ENCODE measurements around the gene LRP5. TPM values are rescaled to one million over a fixed set of nuclear protein-coding genes. Genes with fewer than 3 reads are reported as not detected.

Gene LRP5
- total and polyA plus RNA-seq, 5 donors from 2014 or later = 0.22 to 1.3 (median 0.79) TPM; not detected in 1

DNA sequence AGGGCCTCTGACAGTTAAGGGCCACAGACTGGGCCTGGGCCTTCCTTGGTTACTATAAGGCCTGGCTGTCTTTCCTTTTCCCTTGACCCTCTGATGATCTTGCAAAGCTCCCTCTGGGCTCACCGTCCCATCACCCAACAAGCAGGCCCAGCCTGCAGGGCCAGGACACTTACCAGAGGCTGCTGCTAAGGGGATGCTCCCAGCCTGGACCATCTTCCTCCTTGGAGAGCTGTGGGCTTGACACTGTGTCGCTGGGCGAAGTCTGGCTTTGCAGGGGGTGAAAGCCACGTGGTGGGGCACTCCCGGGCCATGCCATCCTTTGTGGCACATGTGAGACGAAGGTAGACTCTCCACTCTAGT, 44.5 kb upstream of the LRP5 start:
- no peak for DNase-seq
- Histone ChIP-seq H3K27me3 (ENCODE audit: control insufficient read depth, insufficient read depth, low read length) (no peaks in the 10 kb centered on the region), H3K4me3 (ENCODE audit: low read depth, low read length) (no peak overlapping the region), H3K4me1 (ENCODE audit: control insufficient read depth, insufficient read depth, low read length, poor library complexity, severe bottlenecking) (peaks cover 25% of the 10 kb centered on the region), H3K36me3 (ENCODE audit: control insufficient read depth, insufficient read depth, low read length) (peaks cover 44% of the 10 kb centered on the region), H3K9me3 (ENCODE audit: control insufficient read depth in 2 of 2, low read length in 2 of 2) (no peaks in the 10 kb centered on the region), H3K27ac (ENCODE audit: insufficient read depth, low read length, poor library complexity, severe bottlenecking) (no peak overlapping the region)
- Mint-ChIP-seq H3K36me3 (peaks cover 23% of the 10 kb centered on the region), H3K27me3 (no peaks in the 10 kb centered on the region), H3K27ac (no peak overlapping the region), H3K9me3 (no peaks in the 10 kb centered on the region), H3K4me3 (no peak overlapping the region), H3K4me1 (peaks cover 3 to 42% (median 26%) of the 10 kb centered on the region in 4 donors)
- ATAC-seq (ENCODE audit: low read depth in 2 of 2) = no peak

DNA sequence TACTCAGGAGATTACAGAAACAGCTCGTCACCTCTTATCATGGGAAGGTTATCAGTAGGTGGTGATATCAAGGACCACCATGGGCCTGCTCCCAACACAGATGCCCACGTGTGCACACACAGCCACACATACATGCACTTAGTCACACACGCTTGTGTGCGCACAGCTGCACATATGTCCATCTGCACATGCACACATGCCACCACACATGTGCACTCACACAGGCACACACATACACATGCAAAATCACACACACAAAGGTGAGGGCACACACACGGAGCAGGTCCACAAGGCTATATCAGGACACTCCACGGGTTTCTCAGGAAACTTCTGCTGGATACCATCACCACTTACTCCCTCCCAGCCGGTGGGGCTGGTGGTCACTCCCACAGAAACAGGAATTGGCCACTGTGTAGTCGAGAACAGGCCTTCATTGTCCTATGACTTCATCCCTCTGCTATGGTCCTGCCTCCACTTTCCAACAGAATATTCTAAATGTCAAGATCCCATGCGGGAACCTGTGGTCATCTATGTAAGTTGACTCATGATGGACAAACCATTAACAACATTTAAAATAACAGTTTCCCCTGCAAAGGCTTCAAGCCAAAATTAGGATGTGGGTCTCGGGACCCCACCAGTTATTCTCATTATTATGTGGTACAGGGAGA, 42.8 kb upstream of the LRP5 start:
- no peaks in the 10 kb centered on the region for H3K9me3 ChIP-seq (ENCODE audit: control insufficient read depth in 2 of 2, low read length in 2 of 2)
- H3K4me3 ChIP-seq (ENCODE audit: low read depth, low read length) = no peak overlapping the region
- H3K27ac ChIP-seq (ENCODE audit: insufficient read depth, low read length, poor library complexity, severe bottlenecking) = no peak overlapping the region
- H3K9me3 Mint-ChIP-seq = no peaks in the 10 kb centered on the region
- DNase-seq = no peak
- peak overlapping the region in 1 of 3 donors; percentile 14 for H3K27ac Mint-ChIP-seq
- peaks cover 3 to 49% (median 28%) of the 10 kb centered on the region in 4 donors for H3K4me1 Mint-ChIP-seq
- H3K27me3 ChIP-seq (ENCODE audit: control insufficient read depth, insufficient read depth, low read length) = no peaks in the 10 kb centered on the region
- H3K36me3 Mint-ChIP-seq = peaks cover 10% of the 10 kb centered on the region
- no peaks in the 10 kb centered on the region for H3K27me3 Mint-ChIP-seq
- H3K4me3 Mint-ChIP-seq = peak overlapping the region in 3 of 4 donors; percentile 64 to 92 (median 92)
- H3K36me3 ChIP-seq (ENCODE audit: control insufficient read depth, insufficient read depth, low read length) = peaks cover 32% of the 10 kb centered on the region
- peaks cover 28% of the 10 kb centered on the region for H3K4me1 ChIP-seq (ENCODE audit: control insufficient read depth, insufficient read depth, low read length, poor library complexity, severe bottlenecking)
- no peak for ATAC-seq (ENCODE audit: low read depth in 2 of 2)

DNA sequence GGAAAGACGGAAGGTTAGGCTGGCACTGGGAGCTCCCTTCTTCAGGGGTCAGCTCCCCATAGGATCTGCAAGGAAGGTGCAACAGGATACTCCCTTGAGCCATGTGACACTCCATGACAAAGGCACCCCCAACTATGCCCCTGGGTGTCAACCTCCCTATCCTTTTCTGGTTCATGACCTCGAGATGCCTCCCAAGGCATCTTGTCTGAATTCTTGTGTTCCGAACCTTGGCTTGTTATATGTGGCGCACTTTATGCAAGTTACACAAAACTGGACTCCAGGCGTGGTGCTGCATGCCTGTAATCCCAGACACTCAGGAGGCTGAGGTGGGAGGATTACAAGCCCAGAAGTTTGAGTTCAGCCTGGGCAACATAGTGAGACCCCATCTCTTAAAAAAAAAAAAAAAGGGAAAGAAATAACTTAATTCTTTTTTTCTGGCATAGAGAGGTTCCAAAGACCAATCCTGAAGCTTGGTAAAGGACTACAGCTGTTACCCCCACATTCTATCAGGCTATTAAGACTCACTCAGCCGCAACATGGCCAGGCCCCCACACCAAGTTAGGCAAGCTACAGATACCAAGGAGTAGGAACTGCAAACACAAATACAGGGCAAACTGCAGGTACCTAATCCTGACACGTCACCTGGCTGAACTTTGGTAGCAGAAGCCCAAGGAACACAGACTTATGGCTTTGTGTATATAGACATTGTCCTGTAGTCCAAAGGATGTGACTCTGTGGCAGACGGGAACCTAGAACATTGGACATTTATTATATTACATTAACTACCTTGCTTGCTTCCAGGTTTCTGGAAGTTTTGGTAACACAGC, 42.0 kb upstream of the LRP5 start:
- DNase-seq (no peak), ATAC-seq (ENCODE audit: low read depth in 2 of 2) (no peak)
- H3K27me3 ChIP-seq (ENCODE audit: control insufficient read depth, insufficient read depth, low read length) = no peaks in the 10 kb centered on the region
- H3K4me1 Mint-ChIP-seq = peaks cover 3 to 47% (median 28%) of the 10 kb centered on the region in 4 donors
- no peaks in the 10 kb centered on the region for H3K9me3 Mint-ChIP-seq
- peak overlapping the region; percentile 90 to 95 (median 92) for H3K4me3 Mint-ChIP-seq
- H3K27ac ChIP-seq (ENCODE audit: insufficient read depth, low read length, poor library complexity, severe bottlenecking) = no peak overlapping the region
- peak overlapping the region; percentile 72 for H3K4me3 ChIP-seq (ENCODE audit: low read depth, low read length)
- peaks cover 28% of the 10 kb centered on the region for H3K4me1 ChIP-seq (ENCODE audit: control insufficient read depth, insufficient read depth, low read length, poor library complexity, severe bottlenecking)
- peak overlapping the region in 2 of 3 donors; percentile 93 to 97 for H3K27ac Mint-ChIP-seq
- peaks cover 4% of the 10 kb centered on the region for H3K36me3 Mint-ChIP-seq
- H3K36me3 ChIP-seq (ENCODE audit: control insufficient read depth, insufficient read depth, low read length) = peaks cover 24% of the 10 kb centered on the region
- H3K27me3 Mint-ChIP-seq = no peaks in the 10 kb centered on the region
- no peaks in the 10 kb centered on the region for H3K9me3 ChIP-seq (ENCODE audit: control insufficient read depth in 2 of 2, low read length in 2 of 2)

DNA sequence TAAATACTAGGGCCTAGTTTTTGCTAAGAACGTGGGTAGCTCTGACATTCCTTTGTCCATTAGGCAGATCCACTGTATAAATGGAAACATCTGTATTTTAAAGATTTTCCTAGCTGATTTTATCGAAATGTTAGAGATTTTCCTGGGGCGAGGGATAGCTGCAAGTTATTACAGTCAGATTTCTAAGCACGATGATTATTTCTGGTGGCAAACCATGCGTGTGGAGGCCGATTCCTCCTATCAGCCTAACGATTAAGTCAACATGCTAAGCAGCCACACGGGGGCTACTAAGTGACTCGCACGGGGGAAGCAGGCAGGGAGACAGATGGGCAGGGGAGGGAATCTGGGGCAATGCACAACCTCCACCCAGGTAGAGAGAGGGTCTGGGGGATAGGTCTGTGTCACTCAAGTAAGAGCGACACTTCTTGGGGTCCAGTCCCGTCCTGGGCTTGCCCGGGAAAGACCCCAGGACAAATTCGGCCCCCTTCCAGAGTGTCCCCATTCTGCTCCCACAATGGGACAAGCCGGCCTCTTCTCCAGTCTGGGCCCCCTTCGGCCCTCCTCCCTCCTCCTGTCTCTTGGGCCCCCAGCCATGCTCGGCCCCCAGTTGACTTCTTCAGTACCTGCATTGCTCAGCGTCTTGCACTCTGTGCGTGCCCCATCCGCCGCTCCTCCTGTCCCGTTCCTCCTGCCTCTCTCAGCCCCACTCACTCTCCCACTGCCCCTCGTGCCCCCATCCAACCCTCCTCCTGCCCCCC, 41.2 kb upstream of the LRP5 start:
- Histone ChIP-seq H3K4me3 (ENCODE audit: low read depth, low read length) (peak overlapping the region; percentile 72), H3K4me1 (ENCODE audit: control insufficient read depth, insufficient read depth, low read length, poor library complexity, severe bottlenecking) (peaks cover 28% of the 10 kb centered on the region), H3K27ac (ENCODE audit: insufficient read depth, low read length, poor library complexity, severe bottlenecking) (peak overlapping the region; percentile 93), H3K9me3 (ENCODE audit: control insufficient read depth in 2 of 2, low read length in 2 of 2) (no peaks in the 10 kb centered on the region), H3K36me3 (ENCODE audit: control insufficient read depth, insufficient read depth, low read length) (peaks cover 17% of the 10 kb centered on the region), H3K27me3 (ENCODE audit: control insufficient read depth, insufficient read depth, low read length) (no peaks in the 10 kb centered on the region)
- H3K9me3 Mint-ChIP-seq = peaks cover 0 to 3% (median 0%) of the 10 kb centered on the region in 7 donors
- H3K27me3 Mint-ChIP-seq = peaks cover 5% of the 10 kb centered on the region
- peak overlapping the region; percentile 89 to 97 (median 93) for H3K27ac Mint-ChIP-seq
- ATAC-seq (ENCODE audit: low read depth in 2 of 2) = peak; percentile 4 to 19
- H3K36me3 Mint-ChIP-seq = peaks cover 4% of the 10 kb centered on the region
- H3K4me3 Mint-ChIP-seq = peak overlapping the region; percentile 90 to 95 (median 92)
- DNase-seq = peak; percentile 39 to 86 (median 55)
- peaks cover 3 to 47% (median 28%) of the 10 kb centered on the region in 4 donors for H3K4me1 Mint-ChIP-seq

DNA sequence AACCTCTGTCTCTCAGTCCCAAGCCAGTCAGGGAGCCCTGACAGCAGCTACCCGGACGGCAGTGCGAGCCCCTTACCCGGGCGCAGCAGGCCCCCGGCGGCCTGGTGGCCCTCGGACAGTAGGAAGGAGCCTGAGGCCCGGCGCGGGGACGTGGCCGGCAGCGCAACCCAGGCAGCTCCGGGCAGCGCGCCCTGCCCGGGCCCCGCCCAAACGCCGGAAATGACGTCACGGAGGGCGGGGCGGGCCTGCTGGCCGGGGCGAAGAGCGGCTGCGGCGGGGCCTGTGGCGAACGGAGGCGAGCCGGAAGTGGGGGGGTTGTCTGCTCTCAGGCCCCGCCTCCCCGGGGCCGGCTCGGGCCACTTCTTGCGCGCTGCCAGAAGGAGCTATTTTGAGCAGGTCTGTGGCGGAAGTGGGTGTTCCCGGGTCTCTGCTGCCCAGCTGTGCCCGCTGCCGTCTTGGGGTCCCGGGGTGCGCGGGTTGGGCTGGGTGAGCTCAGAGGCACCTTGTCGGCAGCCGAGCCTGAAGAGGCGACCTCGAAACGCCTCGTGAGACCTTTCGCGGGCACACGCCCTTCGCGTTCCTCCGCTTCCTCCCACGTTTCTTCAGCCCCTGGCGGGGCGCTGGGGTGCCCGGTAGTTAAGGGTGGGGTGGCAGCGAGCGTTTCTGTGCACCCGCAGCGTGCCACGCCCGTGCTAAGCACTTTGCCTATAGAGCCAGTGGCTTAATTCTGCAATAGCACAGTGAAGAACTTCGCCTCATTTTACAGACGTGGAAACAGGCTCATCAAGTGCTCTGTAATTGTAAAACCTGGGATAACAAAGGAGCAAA, 40.4 kb upstream of the LRP5 start, which contains the start of gene C11orf24:
C11orf24 (minus strand) TSS at position 193 of the 828 bp plus-strand sequence. CDS start 8,206 bp downstream, outside the sequence.
- Histone ChIP-seq H3K4me1 (ENCODE audit: control insufficient read depth, insufficient read depth, low read length, poor library complexity, severe bottlenecking) (peaks cover 28% of the 10 kb centered on the region), H3K36me3 (ENCODE audit: control insufficient read depth, insufficient read depth, low read length) (peaks cover 10% of the 10 kb centered on the region), H3K27me3 (ENCODE audit: control insufficient read depth, insufficient read depth, low read length) (no peaks in the 10 kb centered on the region), H3K4me3 (ENCODE audit: low read depth, low read length) (peak within 1 kb of the TSS; percentile 74), H3K9me3 (ENCODE audit: control insufficient read depth in 2 of 2, low read length in 2 of 2) (no peaks in the 10 kb centered on the region), H3K27ac (ENCODE audit: insufficient read depth, low read length, poor library complexity, severe bottlenecking) (peak within 1 kb of the TSS; percentile 93)
- H3K4me1 Mint-ChIP-seq = peaks cover 3 to 47% (median 28%) of the 10 kb centered on the region in 4 donors
- H3K9me3 Mint-ChIP-seq = peaks cover 0 to 3% (median 0%) of the 10 kb centered on the region in 7 donors
- H3K27me3 Mint-ChIP-seq = peaks cover 5% of the 10 kb centered on the region
- H3K36me3 Mint-ChIP-seq = peaks cover 4% of the 10 kb centered on the region
- peak; percentile 91 to 97 (median 93) for DNase-seq
- H3K4me3 Mint-ChIP-seq = peak within 1 kb of the TSS; percentile 90 to 95 (median 94)
- ATAC-seq (ENCODE audit: low read depth in 2 of 2) = peak; percentile 92 to 93
- H3K27ac Mint-ChIP-seq = peak within 1 kb of the TSS; percentile 89 to 98 (median 93)

DNA sequence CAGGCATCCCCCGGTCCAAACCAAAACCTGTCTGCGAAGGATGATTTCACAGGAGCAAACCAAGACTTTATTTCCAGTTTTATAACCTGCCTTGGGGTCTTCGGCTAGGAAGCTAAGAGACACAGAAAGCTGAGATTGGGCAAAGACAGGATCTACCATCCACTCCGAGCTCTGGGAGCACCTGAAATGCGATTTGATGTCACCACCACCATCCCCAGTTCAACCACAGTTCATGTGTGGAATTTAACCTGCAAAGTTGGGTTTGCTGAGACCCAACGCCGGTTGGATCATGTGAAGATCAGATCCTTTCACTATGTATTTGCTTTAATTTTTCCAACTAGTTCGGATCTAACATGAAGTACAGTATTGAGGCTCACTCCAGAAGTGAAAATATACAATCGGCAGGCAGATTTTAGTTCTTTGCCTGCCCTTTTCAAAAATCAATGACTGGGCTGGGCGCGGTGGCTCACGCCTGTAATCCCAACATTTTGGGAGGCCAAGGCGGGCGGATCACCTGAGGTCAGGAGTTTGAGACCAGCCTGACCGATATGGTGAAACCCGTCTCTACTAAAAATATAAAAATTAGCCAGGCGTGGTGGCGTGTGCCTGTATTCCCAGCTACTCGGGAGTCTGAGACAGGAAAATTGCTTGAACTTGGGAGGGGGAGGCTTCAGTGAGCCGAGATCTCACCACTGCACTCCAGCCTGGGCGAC, 39.2 kb upstream of the LRP5 start:
- Histone ChIP-seq H3K36me3 (ENCODE audit: control insufficient read depth, insufficient read depth, low read length) (no peaks in the 10 kb centered on the region), H3K4me1 (ENCODE audit: control insufficient read depth, insufficient read depth, low read length, poor library complexity, severe bottlenecking) (peaks cover 28% of the 10 kb centered on the region), H3K9me3 (ENCODE audit: control insufficient read depth in 2 of 2, low read length in 2 of 2) (no peaks in the 10 kb centered on the region), H3K27ac (ENCODE audit: insufficient read depth, low read length, poor library complexity, severe bottlenecking) (no peak overlapping the region), H3K4me3 (ENCODE audit: low read depth, low read length) (no peak overlapping the region), H3K27me3 (ENCODE audit: control insufficient read depth, insufficient read depth, low read length) (no peaks in the 10 kb centered on the region)
- H3K9me3 Mint-ChIP-seq = peaks cover 0 to 3% (median 0%) of the 10 kb centered on the region in 7 donors
- H3K4me1 Mint-ChIP-seq = peaks cover 3 to 47% (median 28%) of the 10 kb centered on the region in 4 donors
- peak overlapping the region in 2 of 4 donors; percentile 92 to 95 for H3K4me3 Mint-ChIP-seq
- H3K36me3 Mint-ChIP-seq = peaks cover 4% of the 10 kb centered on the region
- ATAC-seq (ENCODE audit: low read depth in 2 of 2) (no peak), DNase-seq (no peak)
- peaks cover 5% of the 10 kb centered on the region for H3K27me3 Mint-ChIP-seq
- peak overlapping the region; percentile 82 to 98 (median 93) for H3K27ac Mint-ChIP-seq
